Measurements from ENCODE around the gene TIGD6.
"Not testable (repeated sequence)": the region's sequence is repeated elsewhere in the genome, so short reads cannot be mapped to it uniquely, and the experiment has no call there.

The TIGD6 gene

DNA sequence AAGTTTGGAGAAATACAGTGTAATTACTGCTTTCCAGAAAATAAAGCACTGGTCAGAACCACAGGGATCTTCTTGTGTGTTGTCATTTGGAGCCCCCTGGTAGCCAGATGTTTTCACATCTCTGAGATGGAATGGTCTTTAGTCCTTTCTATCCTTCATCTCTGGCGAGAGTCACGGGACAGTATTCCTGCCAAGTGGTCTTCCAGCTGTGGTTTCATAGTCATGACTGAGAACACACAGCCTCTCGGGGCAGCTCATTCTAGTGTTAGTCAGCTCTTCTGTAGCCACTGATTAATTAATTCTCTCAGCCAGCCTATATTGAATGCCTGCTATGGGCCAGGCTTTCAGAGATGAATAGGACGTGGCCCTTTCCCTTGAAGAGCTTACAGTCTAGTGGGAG, 34.2 kb upstream of the TIGD6 start:
- no peak overlapping the region for H3K27ac ChIP-seq (ENCODE audit: low read depth, low read length, severe bottlenecking)
- 90 to 100% methylated on average over 2 to 3 of the region's 4 CpGs for WGBS, 2 experiments (ENCODE audit: insufficient coverage in 2 of 2)
- peaks cover 93% of the 10 kb centered on the region for H3K36me3 ChIP-seq (ENCODE audit: control insufficient read depth, insufficient read depth, low read length)
- H3K9me3 ChIP-seq (ENCODE audit: control insufficient read depth, low read length): no peaks in the 10 kb centered on the region
- no peak overlapping the region for H3K4me3 ChIP-seq (ENCODE audit: extremely low read depth, insufficient read depth, low read length, poor library complexity, severe bottlenecking)
- H3K4me1 ChIP-seq (ENCODE audit: control insufficient read depth, insufficient read depth, low read length, poor library complexity, severe bottlenecking): peaks cover 5% of the 10 kb centered on the region

DNA sequence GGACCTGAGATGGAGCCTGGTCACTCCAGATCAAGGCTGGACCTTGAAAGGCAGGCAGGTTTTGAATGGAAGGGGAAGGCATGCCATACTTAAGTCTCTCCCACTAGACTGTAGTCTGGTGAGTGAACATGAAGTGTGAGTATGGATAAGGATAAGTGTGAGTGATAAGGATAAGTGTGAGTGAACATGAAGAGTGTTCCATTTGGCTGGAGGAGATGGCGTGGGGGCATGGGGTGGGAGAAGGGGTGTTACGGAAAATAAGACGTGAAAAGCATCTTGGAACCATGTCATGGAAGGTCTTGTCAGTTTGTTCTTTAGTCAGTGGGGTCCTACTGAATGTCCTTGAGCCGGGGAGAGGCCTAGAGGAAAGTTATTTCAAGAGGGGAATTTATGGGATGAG, 32.9 kb upstream of the TIGD6 start:
- H3K27ac ChIP-seq (ENCODE audit: low read depth, low read length, severe bottlenecking): no peak overlapping the region
- peaks cover 5% of the 10 kb centered on the region for H3K4me1 ChIP-seq (ENCODE audit: control insufficient read depth, insufficient read depth, low read length, poor library complexity, severe bottlenecking)
- H3K36me3 ChIP-seq (ENCODE audit: control insufficient read depth, insufficient read depth, low read length): peaks cover 96% of the 10 kb centered on the region
- no peak overlapping the region for H3K4me3 ChIP-seq (ENCODE audit: extremely low read depth, insufficient read depth, low read length, poor library complexity, severe bottlenecking)
- WGBS, 2 experiments (ENCODE audit: insufficient coverage in 2 of 2): 92 to 93% methylated on average over 3 to 4 of the region's 4 CpGs
- no peaks in the 10 kb centered on the region for H3K9me3 ChIP-seq (ENCODE audit: control insufficient read depth, low read length)

DNA sequence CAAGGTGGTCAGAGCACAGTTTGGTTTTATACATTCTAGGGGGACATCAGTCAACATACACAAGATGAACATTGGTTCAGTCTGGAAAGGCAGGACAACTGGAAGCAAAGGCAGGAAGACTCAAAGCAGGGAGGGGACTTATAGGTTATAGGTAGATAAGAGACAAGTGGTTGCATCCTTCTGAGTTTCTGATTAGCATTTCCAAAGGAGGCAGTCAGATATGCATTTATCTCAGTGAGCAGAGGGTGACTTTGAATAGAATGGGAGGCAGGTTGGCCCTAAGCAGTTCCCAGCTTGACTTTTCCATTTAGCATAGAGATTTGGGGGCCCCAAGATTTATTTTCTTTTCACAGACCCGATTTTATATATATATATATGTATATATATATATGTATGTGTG, 27.6 kb upstream of the TIGD6 start:
- H3K36me3 ChIP-seq (ENCODE audit: control insufficient read depth, insufficient read depth, low read length): peaks cover 95% of the 10 kb centered on the region
- not testable (repeated sequence) for H3K27ac ChIP-seq (ENCODE audit: low read depth, low read length, severe bottlenecking); H3K4me3 ChIP-seq (ENCODE audit: extremely low read depth, insufficient read depth, low read length, poor library complexity, severe bottlenecking); H3K4me1 ChIP-seq (ENCODE audit: control insufficient read depth, insufficient read depth, low read length, poor library complexity, severe bottlenecking); H3K9me3 ChIP-seq (ENCODE audit: control insufficient read depth, low read length)
- WGBS, 2 experiments (ENCODE audit: insufficient coverage in 2 of 2): no CpG with 5 or more reads among the region's 1 CpG

DNA sequence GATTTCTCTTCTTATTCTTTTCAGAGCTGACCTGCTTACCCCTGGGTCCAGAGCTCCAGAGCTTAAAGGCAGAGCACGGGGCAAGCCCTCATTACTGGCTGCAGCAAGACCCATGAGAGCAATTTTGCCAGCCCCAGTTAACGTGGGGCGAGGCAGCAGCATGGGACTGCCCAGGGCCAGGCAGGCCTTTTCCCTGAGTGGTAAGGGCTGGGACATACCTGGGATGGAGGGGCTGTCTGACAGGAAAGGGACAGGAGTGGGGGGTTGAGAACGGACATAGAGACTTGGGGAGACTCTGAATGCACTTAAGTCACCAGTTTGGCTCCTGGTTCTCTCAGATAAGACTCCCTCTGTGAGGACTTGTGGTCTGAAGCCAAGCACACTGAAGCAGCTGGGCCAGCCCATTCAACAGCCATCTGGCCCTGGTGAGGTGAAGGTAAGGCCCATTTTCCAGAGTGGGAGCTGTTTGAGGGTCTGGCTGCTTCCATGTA, 26.3 kb upstream of the TIGD6 start:
- WGBS, 2 experiments (ENCODE audit: insufficient coverage in 2 of 2): 100% methylated on average over 1 to 3 of the region's 4 CpGs
- H3K4me1 ChIP-seq (ENCODE audit: control insufficient read depth, insufficient read depth, low read length, poor library complexity, severe bottlenecking): peaks cover 7% of the 10 kb centered on the region
- H3K27ac ChIP-seq (ENCODE audit: low read depth, low read length, severe bottlenecking): no peak overlapping the region
- no peaks in the 10 kb centered on the region for H3K9me3 ChIP-seq (ENCODE audit: control insufficient read depth, low read length)
- H3K4me3 ChIP-seq (ENCODE audit: extremely low read depth, insufficient read depth, low read length, poor library complexity, severe bottlenecking): no peak overlapping the region
- H3K36me3 ChIP-seq (ENCODE audit: control insufficient read depth, insufficient read depth, low read length): peaks cover 91% of the 10 kb centered on the region

DNA sequence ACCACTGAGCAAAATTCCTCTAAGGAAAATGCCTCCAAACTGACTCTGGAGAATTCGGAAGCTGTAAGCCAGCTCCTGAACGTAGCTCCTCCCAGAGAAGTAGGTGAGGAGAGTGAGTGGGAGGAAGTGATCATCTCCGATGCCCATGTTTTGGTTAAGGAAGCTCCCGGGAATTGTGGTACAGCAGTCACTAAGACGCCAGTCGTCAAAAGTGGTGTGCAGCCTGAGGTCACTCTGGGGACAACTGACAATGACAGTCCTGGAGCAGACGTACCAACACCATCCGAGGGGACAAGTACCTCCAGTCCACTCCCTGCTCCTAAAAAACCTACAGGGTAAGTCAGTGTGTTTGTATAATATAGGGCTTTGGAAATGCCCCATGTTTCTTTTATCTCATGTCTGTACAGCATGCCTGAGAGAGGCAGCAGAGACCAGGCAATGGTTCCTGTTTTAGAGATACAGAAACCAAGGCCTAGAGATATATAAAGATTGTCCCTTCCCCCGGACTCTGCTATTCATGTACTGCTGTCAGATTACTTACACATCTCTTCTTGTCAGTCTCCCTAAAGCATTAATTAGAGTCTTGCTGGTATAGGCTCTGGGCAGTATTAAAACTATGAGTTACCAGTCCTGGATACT, 24.0 kb upstream of the TIGD6 start:
- peaks cover 17% of the 10 kb centered on the region for H3K4me1 ChIP-seq (ENCODE audit: control insufficient read depth, insufficient read depth, low read length, poor library complexity, severe bottlenecking)
- no peak overlapping the region for H3K4me3 ChIP-seq (ENCODE audit: extremely low read depth, insufficient read depth, low read length, poor library complexity, severe bottlenecking)
- no peak overlapping the region for H3K27ac ChIP-seq (ENCODE audit: low read depth, low read length, severe bottlenecking)
- no peaks in the 10 kb centered on the region for H3K9me3 ChIP-seq (ENCODE audit: control insufficient read depth, low read length)
- H3K36me3 ChIP-seq (ENCODE audit: control insufficient read depth, insufficient read depth, low read length): peaks cover 91% of the 10 kb centered on the region
- 96 to 98% methylated on average over 5 to 6 of the region's 9 CpGs for WGBS, 2 experiments (ENCODE audit: insufficient coverage in 2 of 2)

DNA sequence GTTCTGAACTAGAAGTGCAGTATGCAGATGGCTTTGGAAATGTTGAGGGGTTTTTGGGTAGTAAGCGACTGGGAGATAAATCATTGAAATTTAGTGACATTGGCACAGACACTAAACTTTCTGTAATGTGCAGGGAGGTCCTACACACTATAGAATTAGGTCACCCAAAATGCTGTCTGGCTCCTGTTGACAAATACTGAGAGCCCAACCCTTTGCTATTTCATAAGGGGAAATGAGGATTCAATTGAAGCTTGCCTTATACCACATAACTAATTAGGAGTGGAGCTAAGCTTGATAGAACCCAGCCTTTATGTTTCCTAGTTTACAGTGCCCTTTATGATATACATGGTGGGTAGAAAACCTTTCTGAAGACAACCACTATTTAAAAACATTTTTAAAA, 22.7 kb upstream of the TIGD6 start:
- H3K27ac ChIP-seq (ENCODE audit: low read depth, low read length, severe bottlenecking): no peak overlapping the region
- H3K4me3 ChIP-seq (ENCODE audit: extremely low read depth, insufficient read depth, low read length, poor library complexity, severe bottlenecking): no peak overlapping the region
- H3K36me3 ChIP-seq (ENCODE audit: control insufficient read depth, insufficient read depth, low read length): peaks cover 94% of the 10 kb centered on the region
- peaks cover 17% of the 10 kb centered on the region for H3K4me1 ChIP-seq (ENCODE audit: control insufficient read depth, insufficient read depth, low read length, poor library complexity, severe bottlenecking)
- H3K9me3 ChIP-seq (ENCODE audit: control insufficient read depth, low read length): no peaks in the 10 kb centered on the region
- WGBS, 2 experiments (ENCODE audit: insufficient coverage in 2 of 2): 80% methylated on average over 1 of the region's 1 CpG; no CpG with 5 or more reads in 1 of the 2 experiments

DNA sequence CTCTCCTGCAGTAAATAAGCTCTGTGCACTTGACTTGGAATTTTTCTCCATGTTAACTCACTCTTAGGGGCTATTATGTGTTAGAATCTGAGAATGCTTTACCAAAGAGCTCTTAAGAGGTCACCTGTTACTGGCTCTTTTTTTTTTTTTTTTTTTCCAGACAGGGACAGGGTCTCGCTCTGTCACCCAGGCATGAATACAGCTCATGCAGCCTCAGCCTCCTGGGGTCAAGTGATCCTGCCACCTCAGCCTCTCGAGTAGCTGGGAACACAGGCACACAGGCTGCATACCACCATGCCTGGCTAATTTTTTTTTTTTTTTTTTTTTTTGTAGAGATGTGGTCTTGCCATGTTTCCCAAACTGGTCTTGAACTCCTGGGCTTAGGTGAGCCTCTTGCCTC, 22.2 kb upstream of the TIGD6 start:
- Histone ChIP-seq H3K9me3 (ENCODE audit: control insufficient read depth, low read length) (no peaks in the 10 kb centered on the region), H3K27ac (ENCODE audit: low read depth, low read length, severe bottlenecking) (peak overlapping the region; percentile 85), H3K4me3 (ENCODE audit: extremely low read depth, insufficient read depth, low read length, poor library complexity, severe bottlenecking) (no peak overlapping the region), H3K4me1 (ENCODE audit: control insufficient read depth, insufficient read depth, low read length, poor library complexity, severe bottlenecking) (peaks cover 17% of the 10 kb centered on the region), H3K36me3 (ENCODE audit: control insufficient read depth, insufficient read depth, low read length) (peaks cover 93% of the 10 kb centered on the region)
- 75 to 83% methylated on average over 1 to 2 of the region's 2 CpGs for WGBS, 2 experiments (ENCODE audit: insufficient coverage in 2 of 2)

DNA sequence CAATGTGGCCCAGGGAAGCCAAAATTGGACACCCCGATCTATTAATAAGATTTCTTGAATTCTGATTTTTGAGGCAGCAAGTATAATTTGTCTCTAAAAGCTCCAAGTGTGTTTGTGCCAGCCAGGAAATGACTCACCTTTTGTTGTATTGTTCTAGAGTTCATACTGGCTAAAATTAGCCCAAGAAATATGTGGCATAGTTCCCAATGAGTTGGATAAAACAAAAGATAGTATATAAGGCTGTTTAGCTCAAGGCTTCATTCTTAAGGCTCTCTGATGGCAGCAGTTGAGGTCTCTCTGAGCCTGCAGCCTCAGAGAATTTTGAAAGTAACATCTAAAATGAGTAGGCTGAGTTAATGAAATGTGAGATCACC, 21.7 kb upstream of the TIGD6 start:
- peaks cover 93% of the 10 kb centered on the region for H3K36me3 ChIP-seq (ENCODE audit: control insufficient read depth, insufficient read depth, low read length)
- H3K27ac ChIP-seq (ENCODE audit: low read depth, low read length, severe bottlenecking): peak overlapping the region; percentile 85
- no peak overlapping the region for H3K4me3 ChIP-seq (ENCODE audit: extremely low read depth, insufficient read depth, low read length, poor library complexity, severe bottlenecking)
- H3K9me3 ChIP-seq (ENCODE audit: control insufficient read depth, low read length): no peaks in the 10 kb centered on the region
- 88 to 91% methylated on average over 1 of the region's 1 CpG for WGBS, 2 experiments (ENCODE audit: insufficient coverage in 2 of 2)
- peaks cover 17% of the 10 kb centered on the region for H3K4me1 ChIP-seq (ENCODE audit: control insufficient read depth, insufficient read depth, low read length, poor library complexity, severe bottlenecking)

DNA sequence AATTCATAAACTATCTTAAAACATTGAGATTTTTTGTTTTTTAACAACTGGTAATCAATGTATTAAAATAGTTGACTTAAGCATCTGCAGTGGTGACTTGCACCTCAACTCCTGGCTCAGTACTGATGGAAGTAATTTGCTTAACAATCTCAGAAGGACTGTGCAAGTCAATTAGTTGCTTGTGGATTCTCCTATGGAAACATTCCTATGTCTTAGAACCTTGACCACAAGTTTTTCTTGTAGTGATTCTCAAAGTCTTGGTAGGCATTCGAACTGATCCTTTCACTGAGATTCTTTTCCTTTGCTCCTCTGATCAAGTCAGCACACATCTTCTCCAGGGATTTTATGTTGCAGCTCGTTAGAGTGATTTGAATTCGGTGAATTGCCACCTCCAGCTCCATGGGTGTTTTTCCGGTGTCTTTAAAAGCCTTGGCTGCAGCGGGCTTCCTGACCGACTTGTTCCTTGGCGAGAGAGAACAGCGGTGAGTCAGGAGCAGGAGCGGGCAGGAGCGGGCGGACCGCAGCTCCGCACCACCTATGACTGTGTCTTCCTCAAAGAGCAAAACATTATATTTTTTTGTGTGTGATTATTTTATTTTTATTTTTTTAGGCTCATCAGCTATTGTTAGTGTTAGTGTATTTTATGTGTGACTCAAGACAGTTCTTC, 21.2 kb upstream of the TIGD6 start:
- Histone ChIP-seq H3K36me3 (ENCODE audit: control insufficient read depth, insufficient read depth, low read length) (peaks cover 89% of the 10 kb centered on the region), H3K4me1 (ENCODE audit: control insufficient read depth, insufficient read depth, low read length, poor library complexity, severe bottlenecking) (peaks cover 17% of the 10 kb centered on the region), H3K4me3 (ENCODE audit: extremely low read depth, insufficient read depth, low read length, poor library complexity, severe bottlenecking) (no peak overlapping the region), H3K9me3 (ENCODE audit: control insufficient read depth, low read length) (no peaks in the 10 kb centered on the region), H3K27ac (ENCODE audit: low read depth, low read length, severe bottlenecking) (peak overlapping the region; percentile 85)
- WGBS, 2 experiments (ENCODE audit: insufficient coverage in 2 of 2): 47 to 61% methylated on average over 6 to 7 of the region's 13 CpGs

DNA sequence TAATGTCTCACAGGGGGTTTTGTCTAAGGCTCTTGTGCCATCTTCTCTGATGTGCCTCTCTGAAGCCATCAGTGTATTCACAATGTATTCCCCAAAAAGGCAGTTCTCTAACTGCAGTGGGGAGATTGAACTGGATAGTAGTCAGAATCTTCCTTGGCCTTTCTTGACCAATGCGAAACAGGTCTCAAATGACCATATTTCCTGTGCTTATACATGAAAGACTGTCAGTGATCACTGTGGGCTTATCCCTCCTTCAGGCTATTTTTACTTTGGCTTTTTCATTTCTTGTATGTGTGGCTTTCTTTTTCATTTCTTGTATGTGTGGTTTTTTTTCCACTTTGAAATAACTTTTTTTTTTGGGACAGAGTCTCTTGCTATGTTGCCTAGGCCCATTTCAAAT, 19.8 kb upstream of the TIGD6 start:
- Histone ChIP-seq H3K9me3 (ENCODE audit: control insufficient read depth, low read length) (peaks cover 8% of the 10 kb centered on the region), H3K36me3 (ENCODE audit: control insufficient read depth, insufficient read depth, low read length) (peaks cover 88% of the 10 kb centered on the region), H3K27ac (ENCODE audit: low read depth, low read length, severe bottlenecking) (no peak overlapping the region), H3K4me1 (ENCODE audit: control insufficient read depth, insufficient read depth, low read length, poor library complexity, severe bottlenecking) (peaks cover 17% of the 10 kb centered on the region), H3K4me3 (ENCODE audit: extremely low read depth, insufficient read depth, low read length, poor library complexity, severe bottlenecking) (no peak overlapping the region)
- 89 to 100% methylated on average over 1 of the region's 1 CpG for WGBS, 2 experiments (ENCODE audit: insufficient coverage in 2 of 2)
